ENCODE data around the gene SOS1.

Gene SOS1

DNA sequence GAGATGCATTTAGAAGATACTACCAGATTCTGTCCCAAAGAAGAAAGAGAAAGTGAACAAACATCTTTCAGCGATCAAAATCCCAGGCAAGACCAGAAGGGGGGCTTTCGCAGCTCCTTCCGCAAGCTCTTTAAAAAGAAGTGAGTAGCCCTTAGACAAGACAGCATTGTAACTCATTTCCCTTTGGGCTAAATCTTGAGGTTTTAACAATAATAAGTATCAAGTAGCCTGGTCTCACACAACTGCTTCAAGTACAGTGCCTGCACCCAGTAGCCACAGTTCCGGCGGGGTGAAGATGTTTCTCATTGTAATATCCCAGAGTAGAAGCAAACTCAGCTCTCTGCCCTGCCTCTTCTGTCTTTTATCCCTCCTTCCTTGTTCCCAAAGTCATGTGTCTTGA is 154.8 kb downstream of the SOS1 start:
- CTCF ChIA-PET = interaction anchor here (1.1 kb wide), 1 partner anchor 262 kb away, joined by 3 read pairs; no protein-coding TSS in a partner anchor
- POLR2A ChIA-PET = no interaction called here
- TF ChIP-seq BHLHE40 (IDR thresholded peaks at IDR 0.05; ENCODE audit: borderline replicate concordance) (no peak), CTBP1 (IDR thresholded peaks at IDR 0.05; ENCODE audit: borderline replicate concordance) (no peak), HDGF (IDR thresholded peaks at IDR 0.05; ENCODE audit: borderline replicate concordance) (no peak), ELF4 (IDR thresholded peaks at IDR 0.05) (no peak), ZNF384 (IDR thresholded peaks at IDR 0.05) (no peak), LEF1 (IDR thresholded peaks at IDR 0.05; ENCODE audit: borderline replicate concordance) (no peak), FOXK2 (IDR thresholded peaks at IDR 0.05) (no peak), NFRKB (IDR thresholded peaks at IDR 0.05) (no peak), SP1 (IDR thresholded peaks at IDR 0.05) (no peak), TARDBP (IDR thresholded peaks at IDR 0.05) (no peak), FOXM1 (IDR thresholded peaks at IDR 0.05; ENCODE audit: borderline replicate concordance) (no peak), ARNT (IDR thresholded peaks at IDR 0.05) (no peak), SUZ12 (IDR thresholded peaks at IDR 0.05) (no peak), L3MBTL2 (conservative IDR thresholded peaks at IDR 0.05) (no peak), FOXA1 (IDR thresholded peaks at IDR 0.05) (no peak)
- TF ChIP-seq, protein P1, sequence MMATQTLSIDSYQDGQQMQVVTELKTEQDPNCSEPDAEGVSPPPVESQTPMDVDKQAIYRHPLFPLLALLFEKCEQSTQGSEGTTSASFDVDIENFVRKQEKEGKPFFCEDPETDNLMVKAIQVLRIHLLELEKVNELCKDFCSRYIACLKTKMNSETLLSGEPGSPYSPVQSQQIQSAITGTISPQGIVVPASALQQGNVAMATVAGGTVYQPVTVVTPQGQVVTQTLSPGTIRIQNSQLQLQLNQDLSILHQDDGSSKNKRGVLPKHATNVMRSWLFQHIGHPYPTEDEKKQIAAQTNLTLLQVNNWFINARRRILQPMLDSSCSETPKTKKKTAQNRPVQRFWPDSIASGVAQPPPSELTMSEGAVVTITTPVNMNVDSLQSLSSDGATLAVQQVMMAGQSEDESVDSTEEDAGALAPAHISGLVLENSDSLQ (IDR thresholded peaks at IDR 0.05) = no peak
- no peak for DNase-seq (ENCODE audit: extremely low spot score)

DNA sequence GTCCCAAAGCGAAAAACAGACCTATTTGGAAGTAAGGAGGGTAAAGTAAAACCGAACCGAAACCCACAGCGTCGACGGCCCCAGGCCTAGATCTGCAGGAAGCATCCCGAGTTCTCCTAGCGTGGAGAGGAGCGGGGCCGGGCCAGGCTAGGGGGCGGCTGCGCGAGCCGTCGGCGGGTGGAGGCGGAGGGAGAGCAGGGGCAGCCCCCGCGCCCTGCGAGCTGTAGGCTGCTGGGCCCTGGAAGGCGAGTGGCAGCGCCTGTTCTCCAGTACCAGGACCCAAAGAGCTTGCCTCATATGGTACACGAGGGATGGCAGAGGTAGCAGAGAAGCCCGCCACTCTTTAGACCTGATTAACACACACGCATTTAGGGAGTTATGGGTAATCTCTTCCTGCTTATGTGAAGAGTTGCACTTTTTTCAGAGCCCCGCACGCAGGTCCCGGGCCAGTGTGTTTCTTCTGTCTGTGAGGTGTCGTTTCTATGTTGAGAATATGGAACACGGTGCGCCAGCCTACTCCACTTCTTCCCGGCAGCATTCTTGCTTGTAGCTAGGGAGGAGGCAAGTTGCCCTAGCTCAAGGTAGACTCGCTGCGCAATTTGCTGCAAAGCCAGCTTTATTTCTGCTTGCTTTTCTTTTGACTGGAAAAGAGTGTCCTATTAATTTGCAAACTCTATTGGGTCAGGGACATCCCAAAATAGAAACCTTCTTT is 160.1 kb downstream of the SOS1 start:
- CTCF ChIA-PET = interaction anchor here (0.5 kb wide), 1 partner anchor 12 kb away, joined by 5 read pairs; no protein-coding TSS in a partner anchor
- POLR2A ChIA-PET = no interaction called here
- no peak for DNase-seq (ENCODE audit: extremely low spot score)
- no peak for TF ChIP-seq FOXK2 (IDR thresholded peaks at IDR 0.05)
- no peak for TF ChIP-seq SP1 (IDR thresholded peaks at IDR 0.05)
- TF ChIP-seq LEF1 (IDR thresholded peaks at IDR 0.05; ENCODE audit: borderline replicate concordance) = no peak
- TF ChIP-seq, protein P1 (IDR thresholded peaks at IDR 0.05) = no peak
- no peak for TF ChIP-seq ZNF384 (IDR thresholded peaks at IDR 0.05)
- no peak for TF ChIP-seq ARNT (IDR thresholded peaks at IDR 0.05)
- TF ChIP-seq SUZ12 (IDR thresholded peaks at IDR 0.05) = no peak
- TF ChIP-seq CTBP1 (IDR thresholded peaks at IDR 0.05; ENCODE audit: borderline replicate concordance) = no peak
- no peak for TF ChIP-seq TARDBP (IDR thresholded peaks at IDR 0.05)
- no peak for TF ChIP-seq BHLHE40 (IDR thresholded peaks at IDR 0.05; ENCODE audit: borderline replicate concordance)
- no peak for TF ChIP-seq FOXM1 (IDR thresholded peaks at IDR 0.05; ENCODE audit: borderline replicate concordance)
- TF ChIP-seq ELF4 (IDR thresholded peaks at IDR 0.05) = no peak
- no peak for TF ChIP-seq L3MBTL2 (conservative IDR thresholded peaks at IDR 0.05)

DNA sequence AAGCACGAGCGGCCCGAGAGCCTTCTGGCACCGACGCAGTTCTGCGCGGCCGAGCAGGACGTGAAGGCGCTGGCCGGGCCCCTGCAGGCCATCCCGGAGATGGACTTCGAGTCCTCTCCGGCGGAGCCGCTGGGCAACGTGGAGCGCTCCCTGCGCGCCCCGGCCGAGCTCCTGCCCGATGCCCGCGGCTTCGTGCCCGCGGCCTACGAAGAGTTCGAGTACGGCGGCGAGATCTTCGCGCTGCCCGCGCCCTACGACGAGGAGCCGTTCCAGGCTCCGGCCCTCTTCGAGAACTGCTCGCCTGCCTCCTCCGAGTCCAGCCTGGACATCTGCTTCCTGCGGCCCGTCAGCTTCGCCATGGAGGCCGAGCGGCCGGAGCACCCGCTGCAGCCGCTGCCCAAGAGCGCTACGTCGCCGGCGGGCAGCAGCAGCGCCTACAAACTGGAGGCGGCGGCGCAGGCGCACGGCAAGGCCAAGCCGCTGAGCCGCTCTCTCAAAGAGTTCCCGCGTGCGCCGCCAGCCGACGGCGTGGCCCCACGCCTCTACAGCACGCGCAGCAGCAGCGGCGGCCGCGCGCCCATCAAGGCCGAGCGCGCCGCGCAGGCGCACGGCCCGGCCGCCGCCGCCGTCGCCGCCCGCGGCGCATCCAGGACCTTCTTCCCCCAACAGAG is 160.8 kb downstream of the SOS1 start:
- POLR2A ChIA-PET = no interaction called here
- TF ChIP-seq TARDBP (IDR thresholded peaks at IDR 0.05) = no peak
- no peak for TF ChIP-seq FOXK2 (IDR thresholded peaks at IDR 0.05)
- no peak for TF ChIP-seq ARNT (IDR thresholded peaks at IDR 0.05)
- TF ChIP-seq NFRKB (IDR thresholded peaks at IDR 0.05) = no peak
- TF ChIP-seq FOXM1 (IDR thresholded peaks at IDR 0.05; ENCODE audit: borderline replicate concordance) = no peak
- TF ChIP-seq SUZ12 (IDR thresholded peaks at IDR 0.05) = no peak
- no peak for TF ChIP-seq BHLHE40 (IDR thresholded peaks at IDR 0.05; ENCODE audit: borderline replicate concordance)
- TF ChIP-seq SP1 (IDR thresholded peaks at IDR 0.05) = no peak
- CTCF ChIA-PET = no interaction called here
- DNase-seq (ENCODE audit: extremely low spot score) = no peak

DNA sequence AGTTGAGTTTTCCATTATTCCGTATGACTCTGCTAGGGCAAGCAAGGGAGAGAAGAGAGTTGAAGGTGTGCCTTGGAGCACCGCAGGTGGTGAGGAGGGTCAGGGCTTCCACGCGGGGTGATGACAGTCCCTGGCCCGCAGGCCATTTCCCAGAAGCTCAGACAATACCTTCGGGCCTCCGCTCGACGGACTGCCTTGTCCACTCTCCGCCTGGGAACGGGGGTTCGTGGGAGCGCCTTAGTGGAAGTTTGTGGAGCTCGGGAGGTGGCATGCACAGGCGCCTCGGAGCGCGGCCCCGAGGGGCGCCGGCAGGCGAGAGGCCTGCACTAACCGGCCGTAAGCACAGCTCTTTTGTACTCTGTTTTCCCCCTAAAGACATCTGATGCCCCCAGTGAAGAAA is 161.4 kb downstream of the SOS1 start:
- DNase-seq (ENCODE audit: extremely low spot score) = no peak
- ChIA-PET CTCF (no interaction called here), POLR2A (no interaction called here)
- no peak for TF ChIP-seq LEF1 (IDR thresholded peaks at IDR 0.05; ENCODE audit: borderline replicate concordance)
- TF ChIP-seq FOXM1 (IDR thresholded peaks at IDR 0.05; ENCODE audit: borderline replicate concordance) = no peak
- TF ChIP-seq, protein P1 (IDR thresholded peaks at IDR 0.05) = no peak
- no peak for TF ChIP-seq SP1 (IDR thresholded peaks at IDR 0.05)

DNA sequence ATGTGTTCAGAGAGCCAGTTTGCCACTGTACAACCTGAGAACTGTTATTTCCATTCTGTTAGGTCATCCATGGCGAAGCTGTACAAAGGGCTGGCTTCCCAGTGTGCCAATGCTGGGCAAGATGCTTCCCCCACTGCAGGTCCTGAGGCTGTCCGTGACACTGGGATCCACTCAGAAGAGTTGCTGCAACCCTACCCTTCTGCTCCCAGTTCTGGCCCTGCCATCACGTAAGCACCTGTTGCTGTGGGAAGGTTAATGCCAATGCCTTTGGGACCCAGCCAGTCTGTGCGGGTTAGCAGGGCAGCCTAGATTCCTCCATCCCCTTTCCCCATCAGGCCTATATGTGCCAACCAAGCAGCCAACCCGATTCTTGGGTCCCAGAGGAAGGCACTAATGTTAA is 162.9 kb downstream of the SOS1 start:
- no peak for TF ChIP-seq BHLHE40 (IDR thresholded peaks at IDR 0.05; ENCODE audit: borderline replicate concordance)
- no peak for DNase-seq (ENCODE audit: extremely low spot score)
- ChIA-PET POLR2A (no interaction called here), CTCF (interaction anchor here (0.8 kb wide), 1 partner anchor 10 kb away, joined by 3 read pairs; no protein-coding TSS in a partner anchor)

DNA sequence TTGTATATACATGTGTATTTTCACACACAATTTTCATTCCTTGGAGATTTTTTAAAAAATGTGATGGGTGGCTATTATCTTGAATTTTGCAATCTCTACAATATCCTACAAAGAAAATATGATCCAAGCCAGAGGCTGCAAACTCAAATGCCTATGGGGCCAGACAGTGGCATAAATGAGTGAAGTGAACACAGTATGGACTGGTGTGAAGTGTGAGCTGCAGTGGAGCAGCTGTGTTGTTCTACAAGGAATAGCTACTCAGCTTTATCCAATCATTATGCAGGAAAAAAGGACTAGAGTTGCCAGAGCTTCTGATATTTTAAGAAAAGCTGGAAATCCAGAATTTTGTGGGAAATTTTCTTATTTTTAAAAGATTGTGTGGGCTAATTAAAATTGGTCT is 169.1 kb downstream of the SOS1 start:
- TF ChIP-seq, protein P1 (IDR thresholded peaks at IDR 0.05) = no peak
- TF ChIP-seq BHLHE40 (IDR thresholded peaks at IDR 0.05; ENCODE audit: borderline replicate concordance) = no peak
- ChIA-PET POLR2A (no interaction called here), CTCF (no interaction called here)
- no peak for DNase-seq (ENCODE audit: extremely low spot score)

Measured in HEK293T (cell line).